ENCODE data around the gene DPT. TPM values are rescaled to one million over a fixed set of nuclear protein-coding genes. Genes with fewer than 3 reads are reported as not detected.

DPT gene
- polyA plus RNA-seq, 1 of the 3 experiments (the other 2 are of a cell fraction) = 0.05 TPM

GRCh38 chr1:168763031-168763430 is 34.0 kb upstream of the DPT start:
- no peak overlapping the region for H3K4me2 ChIP-seq
- no peaks in the 10 kb centered on the region for H3K9me3 ChIP-seq
- CTCF ChIA-PET = interaction anchor here (1.9 kb wide), 1 partner anchor 12 kb away, joined by 6 read pairs; no protein-coding TSS in a partner anchor
- 93% methylated on average over 3 of the region's 3 CpGs for WGBS (ENCODE audit: low lambda C conversion rate)
- H3K27me3 ChIP-seq (ENCODE audit: insufficient read depth) = no peaks in the 10 kb centered on the region
- no peak overlapping the region for H3K4me3 ChIP-seq (ENCODE audit: low read depth in 2 of 2, low read length in 1 of 2)
- H4K20me1 ChIP-seq (ENCODE audit: insufficient read depth) = no peaks in the 10 kb centered on the region
- no peaks in the 10 kb centered on the region for H3K36me3 ChIP-seq (replicated peaks in 1 of 2; ENCODE audit: control insufficient read depth in 1 of 2, insufficient read depth in 2 of 2, low read length in 1 of 2)
- peaks cover 0 to 10% of the 10 kb centered on the region in 2 experiments; a peak in 2 of 4 replicates for H3K4me1 ChIP-seq (ENCODE audit: control insufficient read depth in 1 of 2, insufficient read depth in 2 of 2, low read depth in 1 of 2, low read length in 1 of 2)
- no peak for DNase-seq
- H3K9ac ChIP-seq = no peak overlapping the region
- no peaks in the 10 kb centered on the region for H3F3A ChIP-seq (replicated peaks; ENCODE audit: insufficient read depth)
- no peaks in the 10 kb centered on the region for H3K9me2 ChIP-seq
- no peaks in the 10 kb centered on the region for H3K79me2 ChIP-seq (ENCODE audit: insufficient read depth)
- POLR2A ChIA-PET = no interaction called here
- no peak overlapping the region for H2AFZ ChIP-seq (ENCODE audit: low read depth)
- TF ChIP-seq JUND (IDR thresholded peaks at IDR 0.05) (no peak), EP300 (IDR thresholded peaks at IDR 0.05; ENCODE audit: borderline replicate concordance in 1 of 2, low read depth in 1 of 2, low read length in 1 of 2) (no peak), ELF1 (IDR thresholded peaks at IDR 0.05) (no peak), MXI1 (IDR thresholded peaks at IDR 0.05; ENCODE audit: low read depth, low read length) (no peak), NRF1 (IDR thresholded peaks at IDR 0.05; ENCODE audit: low read depth, low read length) (no peak), RCOR1 (IDR thresholded peaks at IDR 0.05; ENCODE audit: low read length) (no peak), SIN3A (IDR thresholded peaks at IDR 0.05; ENCODE audit: borderline replicate concordance, low read depth, low read length) (no peak), REST (IDR thresholded peaks at IDR 0.05; ENCODE audit: low read depth, low read length) (no peak), USF1 (IDR thresholded peaks at IDR 0.05; ENCODE audit: borderline replicate concordance, low read depth) (no peak)
- no peak overlapping the region for H3K27ac ChIP-seq (ENCODE audit: low read depth in 2 of 2, low read length in 1 of 2)

GRCh38 chr1:168762473-168762872 is 33.5 kb upstream of the DPT start:
- H3K9me2 ChIP-seq = no peaks in the 10 kb centered on the region
- no peak for TF ChIP-seq ELF1 (IDR thresholded peaks at IDR 0.05)
- TF ChIP-seq EZH2phosphoT487 (IDR thresholded peaks at IDR 0.05; ENCODE audit: borderline replicate concordance, low read depth) = no peak
- TF ChIP-seq POLR2AphosphoS5 (IDR thresholded peaks at IDR 0.05; ENCODE audit: low read depth, low read length) = no peak
- TF ChIP-seq MXI1 (IDR thresholded peaks at IDR 0.05; ENCODE audit: low read depth, low read length) = no peak
- no peak for TF ChIP-seq FOSL2 (IDR thresholded peaks at IDR 0.05; ENCODE audit: borderline replicate concordance, low read depth)
- no peak for TF ChIP-seq TAF1 (IDR thresholded peaks at IDR 0.05; ENCODE audit: borderline replicate concordance, low read depth, low read length)
- TF ChIP-seq RFX5 (IDR thresholded peaks at IDR 0.05; ENCODE audit: low read length) = no peak
- no peaks in the 10 kb centered on the region for H3K36me3 ChIP-seq (replicated peaks in 1 of 2; ENCODE audit: control insufficient read depth in 1 of 2, insufficient read depth in 2 of 2, low read length in 1 of 2)
- no peak overlapping the region for H3K27ac ChIP-seq (ENCODE audit: low read depth in 2 of 2, low read length in 1 of 2)
- 62% methylated on average over 4 of the region's 4 CpGs for WGBS (ENCODE audit: low lambda C conversion rate)
- H3K27me3 ChIP-seq (ENCODE audit: insufficient read depth) = no peaks in the 10 kb centered on the region
- no peaks in the 10 kb centered on the region for H3F3A ChIP-seq (replicated peaks; ENCODE audit: insufficient read depth)
- H3K9me3 ChIP-seq = no peaks in the 10 kb centered on the region
- no peaks in the 10 kb centered on the region for H3K79me2 ChIP-seq (ENCODE audit: insufficient read depth)
- ChIA-PET CTCF (interaction anchor here (1.9 kb wide), 1 partner anchor 12 kb away, joined by 6 read pairs; no protein-coding TSS in a partner anchor), POLR2A (no interaction called here)
- no peak overlapping the region for H3K4me3 ChIP-seq (ENCODE audit: low read depth in 2 of 2, low read length in 1 of 2)
- H3K4me2 ChIP-seq = no peak overlapping the region
- H3K4me1 ChIP-seq (ENCODE audit: control insufficient read depth in 1 of 2, insufficient read depth in 2 of 2, low read depth in 1 of 2, low read length in 1 of 2) = peaks cover 0 to 13% of the 10 kb centered on the region in 2 experiments; a peak in 2 of 4 replicates
- no peak for DNase-seq
- no peak overlapping the region for H3K9ac ChIP-seq
- H2AFZ ChIP-seq (ENCODE audit: low read depth) = no peak overlapping the region
- H4K20me1 ChIP-seq (ENCODE audit: insufficient read depth) = no peaks in the 10 kb centered on the region

Measured in SK-N-SH (cell line).